BJ (cell line): ENCODE data around the gene ST3GAL4. TPM values are rescaled to one million over a fixed set of nuclear protein-coding genes. Genes with fewer than 3 reads are reported as not detected.
"Not testable (repeated sequence)": the region's sequence is repeated elsewhere in the genome, so short reads cannot be mapped to it uniquely, and the experiment has no call there.

ENCODE experiments used
- CTCF ChIA-PET: fragments of 350-600 bp; formaldehyde crosslinking; extraction: SDS; loops from one replicate; lab custom pipeline; 2021; ENCODE audit warnings: antibody characterized with exemption, inconsistent platforms; lab: Yijun Ruan, JAX
- POLR2A ChIA-PET: fragments of 300-600 bp; sonication (Branson Sonifier 250); formaldehyde crosslinking; extraction: SDS; loops from one replicate; lab custom pipeline; 2021; ENCODE audit warnings: antibody characterized with exemption; lab: Charles Lee
- DNase-seq: peaks from one replicate; pipeline ENCODE4 v3.0.0-alpha.2; 2011; ENCODE audit warnings: low read depth
- H3K27me3 ChIP-seq: 2 replicates; pipeline ENCODE4 v1.6.0; 2011; ENCODE audit warnings: low read length; ENCODE audit not compliant: control insufficient read depth, insufficient read depth
- H3K36me3 ChIP-seq: 2 replicates; pipeline ENCODE4 v1.5.1; 2011; ENCODE audit warnings: low read length; ENCODE audit not compliant: control insufficient read depth, insufficient read depth
- H3K4me3 ChIP-seq: 2 replicates; pipeline ENCODE4 v1.5.1; 2011; ENCODE audit warnings: low read depth, mild to moderate bottlenecking, control low read depth, low read length
- polyA minus RNA-seq: library from RNA; depleted of rRNA, polyadenylated mRNA; stranded (reverse); fragments of >200 nt; gene quantifications from 2 replicates; pipeline ENCODE4 v1.2.3, GENCODE V29; 2011; rRNA and poly(A)+ RNA removed
- polyA plus RNA-seq: library from polyadenylated mRNA; depleted of rRNA; stranded (reverse); fragments of >200 nt; gene quantifications from 2 replicates; pipeline ENCODE4 v1.2.3, GENCODE V29; 2011; rRNA removed
- TF ChIP-seq, protein P1 (sequence below): IDR thresholded peaks from 2 replicates; pipeline ENCODE4 v1.5.1; 2011; ENCODE audit warnings: low read depth, mild to moderate bottlenecking, control low read depth, inconsistent platforms, low read length, moderate library complexity; ENCODE audit not compliant: insufficient read depth

Gene ST3GAL4, protein sequence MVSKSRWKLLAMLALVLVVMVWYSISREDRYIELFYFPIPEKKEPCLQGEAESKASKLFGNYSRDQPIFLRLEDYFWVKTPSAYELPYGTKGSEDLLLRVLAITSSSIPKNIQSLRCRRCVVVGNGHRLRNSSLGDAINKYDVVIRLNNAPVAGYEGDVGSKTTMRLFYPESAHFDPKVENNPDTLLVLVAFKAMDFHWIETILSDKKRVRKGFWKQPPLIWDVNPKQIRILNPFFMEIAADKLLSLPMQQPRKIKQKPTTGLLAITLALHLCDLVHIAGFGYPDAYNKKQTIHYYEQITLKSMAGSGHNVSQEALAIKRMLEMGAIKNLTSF
- polyA plus RNA-seq (19.4 and 31.8 TPM in 2 replicates), polyA minus RNA-seq (16.3 and 23.2 TPM in 2 replicates)

DNA sequence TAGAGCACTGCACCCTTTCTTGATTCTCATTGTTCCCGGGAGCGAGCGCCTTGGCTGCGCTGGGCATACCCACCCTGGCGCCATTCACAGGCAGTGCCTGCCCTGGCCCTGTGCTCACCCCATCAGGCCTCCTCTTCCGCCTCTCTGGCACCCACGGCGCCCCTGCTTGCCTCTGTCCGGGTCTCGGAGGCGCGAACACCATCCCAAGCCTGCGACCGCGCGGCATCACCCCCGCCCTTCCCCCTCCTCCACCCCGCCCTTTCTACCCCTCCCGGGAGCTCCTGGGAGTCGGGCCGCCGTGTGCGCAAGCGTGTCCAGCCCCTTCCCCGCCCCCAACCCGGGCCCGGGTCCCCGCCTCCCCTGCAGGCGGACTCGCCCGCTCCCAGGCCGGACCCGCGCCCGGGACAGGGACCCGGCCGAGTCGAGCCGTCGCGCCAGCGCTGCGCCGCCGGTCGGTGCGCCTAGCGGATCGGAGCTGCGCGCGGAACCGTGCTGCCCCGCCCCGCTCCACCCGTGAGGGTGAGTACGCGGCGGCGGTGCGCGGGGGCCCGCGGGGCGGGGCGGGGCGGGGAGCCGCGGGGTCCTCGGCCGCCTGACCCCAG, at the start of gene ST3GAL4:
ST3GAL4 (plus strand) TSS at position 363 of the 602 bp plus-strand sequence. CDS start 50,470 bp downstream, outside the sequence.
- H3K4me3 ChIP-seq, result peak within 1 kb of the TSS; percentile 79
- POLR2A ChIA-PET, result interaction anchor here (0.7 kb wide), 1 partner anchor 66 kb away, joined by 7 read pairs; no protein-coding TSS in a partner anchor
- TF ChIP-seq, protein P1, sequence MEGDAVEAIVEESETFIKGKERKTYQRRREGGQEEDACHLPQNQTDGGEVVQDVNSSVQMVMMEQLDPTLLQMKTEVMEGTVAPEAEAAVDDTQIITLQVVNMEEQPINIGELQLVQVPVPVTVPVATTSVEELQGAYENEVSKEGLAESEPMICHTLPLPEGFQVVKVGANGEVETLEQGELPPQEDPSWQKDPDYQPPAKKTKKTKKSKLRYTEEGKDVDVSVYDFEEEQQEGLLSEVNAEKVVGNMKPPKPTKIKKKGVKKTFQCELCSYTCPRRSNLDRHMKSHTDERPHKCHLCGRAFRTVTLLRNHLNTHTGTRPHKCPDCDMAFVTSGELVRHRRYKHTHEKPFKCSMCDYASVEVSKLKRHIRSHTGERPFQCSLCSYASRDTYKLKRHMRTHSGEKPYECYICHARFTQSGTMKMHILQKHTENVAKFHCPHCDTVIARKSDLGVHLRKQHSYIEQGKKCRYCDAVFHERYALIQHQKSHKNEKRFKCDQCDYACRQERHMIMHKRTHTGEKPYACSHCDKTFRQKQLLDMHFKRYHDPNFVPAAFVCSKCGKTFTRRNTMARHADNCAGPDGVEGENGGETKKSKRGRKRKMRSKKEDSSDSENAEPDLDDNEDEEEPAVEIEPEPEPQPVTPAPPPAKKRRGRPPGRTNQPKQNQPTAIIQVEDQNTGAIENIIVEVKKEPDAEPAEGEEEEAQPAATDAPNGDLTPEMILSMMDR, result no peak

DNA sequence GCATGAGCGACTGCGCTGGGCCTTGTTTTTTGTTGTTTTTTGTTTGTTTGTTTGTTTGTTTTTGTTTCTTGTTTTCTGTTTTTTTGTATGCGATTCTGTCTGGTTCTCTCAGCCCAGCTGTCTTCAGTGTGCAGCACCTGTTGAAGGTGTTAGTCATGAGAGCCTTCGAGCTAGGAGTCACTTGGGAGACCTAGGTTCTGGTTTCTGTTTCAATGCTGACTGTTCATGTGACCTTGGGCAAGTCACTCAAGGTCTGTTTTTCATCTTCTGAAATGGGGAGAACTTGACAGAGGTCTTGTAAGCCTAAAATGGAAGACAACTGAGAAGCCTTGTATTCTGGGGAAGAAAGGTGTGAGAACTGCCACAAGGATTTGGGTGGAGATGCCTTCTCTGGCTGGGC, 49.8 kb upstream of the ST3GAL4 start:
- no peak overlapping the region for H3K4me3 ChIP-seq
- TF ChIP-seq, protein P1, result no peak
- peaks cover 1% of the 10 kb centered on the region; the same call in 1 of the 2 replicates for H3K36me3 ChIP-seq
- H3K27me3 ChIP-seq, result no peaks in the 10 kb centered on the region
- CTCF ChIA-PET, result interaction anchor here (0.8 to 1.0 kb wide), 2 partner anchors 175 kb away, joined by 3 read pairs; no protein-coding TSS in a partner anchor
- POLR2A ChIA-PET, result no interaction called here
- no peak for DNase-seq

More for the DNA sequence above, at the start of gene ST3GAL4:
- no peak for DNase-seq
- CTCF ChIA-PET, result interaction anchor here (1.2 to 5.3 kb wide), 2 partner anchors 43 to 46 kb away, joined by 4 to 44 read pairs; no protein-coding TSS in a partner anchor
- Histone ChIP-seq H3K36me3 (no peaks in the 10 kb centered on the region), H3K27me3 (no peaks in the 10 kb centered on the region)

DNA sequence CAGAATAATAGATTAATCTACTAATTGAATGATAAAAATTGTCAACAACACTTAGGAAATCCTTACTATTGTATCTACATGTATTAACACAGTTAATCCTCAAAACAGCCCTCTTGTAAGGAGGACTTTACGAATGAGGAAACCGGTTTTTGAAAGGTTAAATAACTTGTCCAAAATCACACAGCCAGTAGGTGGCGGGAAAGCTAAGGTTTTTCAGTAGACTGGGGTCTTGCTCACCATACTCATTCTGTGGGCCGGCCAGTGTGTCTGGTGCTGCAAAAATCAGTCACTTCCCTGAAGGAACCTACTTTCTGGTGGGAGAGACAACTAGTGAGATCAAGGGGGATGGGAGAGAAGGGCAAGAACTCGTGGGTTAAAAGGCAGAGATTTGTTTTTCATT, 47.8 kb upstream of the ST3GAL4 start:
- Histone ChIP-seq H3K4me3 (no peak overlapping the region), H3K36me3 (peaks cover 1% of the 10 kb centered on the region; the same call in 1 of the 2 replicates), H3K27me3 (no peaks in the 10 kb centered on the region)
- no peak for DNase-seq
- ChIA-PET POLR2A (no interaction called here), CTCF (interaction anchor here (0.7 to 5.2 kb wide), 12 partner anchors 9 to 279 kb away, joined by 3 to 44 read pairs (median 4); partner anchors contain the start of gene ST3GAL4)
- TF ChIP-seq, protein P1, result peak; percentile 63

DNA sequence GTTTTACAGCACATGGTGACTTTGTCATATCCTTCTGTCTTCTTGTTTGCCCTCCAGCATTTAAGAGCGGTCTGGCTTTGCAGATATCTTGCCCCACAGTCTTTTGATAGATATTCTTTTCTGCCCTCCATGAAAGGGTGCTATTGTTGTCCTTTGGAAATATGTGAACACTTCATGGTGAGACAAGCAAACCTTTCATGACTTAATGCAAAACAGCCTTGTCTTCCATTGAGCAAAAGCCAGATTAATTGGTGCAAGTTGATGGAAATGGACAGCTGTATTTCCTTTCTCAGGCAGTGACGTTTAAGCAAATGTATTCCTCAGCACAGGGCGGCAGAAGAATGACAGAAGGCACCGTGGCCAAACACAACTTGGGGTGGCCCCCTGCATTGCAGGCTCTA, 47.2 kb upstream of the ST3GAL4 start:
- CTCF ChIA-PET, result interaction anchor here (0.7 to 5.2 kb wide), 11 partner anchors 8 to 278 kb away, joined by 3 to 44 read pairs (median 4); partner anchors contain the start of gene ST3GAL4
- POLR2A ChIA-PET, result no interaction called here
- TF ChIP-seq, protein P1, result no peak
- H3K4me3 ChIP-seq, result no peak overlapping the region
- no peak for DNase-seq
- peaks cover 1% of the 10 kb centered on the region; the same call in 1 of the 2 replicates for H3K36me3 ChIP-seq
- no peaks in the 10 kb centered on the region for H3K27me3 ChIP-seq

DNA sequence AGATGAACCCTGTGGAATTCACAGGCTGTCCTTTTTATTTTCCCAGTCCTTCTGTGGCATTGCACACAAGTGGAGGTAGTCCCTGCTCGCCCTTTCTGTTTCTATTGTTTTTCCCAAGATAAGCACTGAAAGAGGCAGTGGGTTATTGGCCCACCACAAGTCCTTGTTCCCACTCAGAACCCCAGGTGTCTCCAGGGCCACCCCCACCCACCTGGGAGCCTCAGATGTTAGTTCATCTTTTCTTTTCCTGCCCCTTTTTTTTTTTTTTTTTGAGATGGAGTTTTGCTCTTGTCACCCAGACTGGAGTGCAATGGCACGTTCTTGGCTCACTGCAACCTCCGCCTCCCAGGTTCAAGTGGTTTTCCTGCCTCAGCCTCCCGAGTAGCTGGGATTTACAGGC, 46.7 kb upstream of the ST3GAL4 start:
- CTCF ChIA-PET, result interaction anchor here (1.6 to 5.2 kb wide), 4 partner anchors 9 to 126 kb away, joined by 7 to 44 read pairs (median 22); partner anchors contain the start of gene ST3GAL4
- DNase-seq, H3K27me3 ChIP-seq, H3K36me3 ChIP-seq, H3K4me3 ChIP-seq, POLR2A ChIA-PET: not testable (repeated sequence)
